SIG-M5 (cell line): ENCODE results near the gene RUSC1.
"Not testable (repeated sequence)": the region's sequence is repeated elsewhere in the genome, so short reads cannot be mapped to it uniquely, and the experiment has no call there.

Source experiments
- DNase-seq: peaks from one replicate; lab custom pipeline; 2025; lab: John Stamatoyannopoulos, UW

RUSC1 gene

GRCh38 chr1:155322953-155323728 is 2.4 kb downstream of the RUSC1 start:
- no peak for DNase-seq

GRCh38 chr1:155323729-155324036 is 3.0 kb downstream of the RUSC1 start:
- peak; percentile 27 for DNase-seq

GRCh38 chr1:155324037-155324716 is 3.5 kb downstream of the RUSC1 start:
- DNase-seq = peak; percentile 93

GRCh38 chr1:155324717-155325602 is 4.3 kb downstream of the RUSC1 start:
- DNase-seq = no peak

GRCh38 chr1:155325603-155325893 is 4.9 kb downstream of the RUSC1 start:
- no peak for DNase-seq

- DNase-seq = no peak
Observed at GRCh38 chr1:155326020-155326526, 5.4 kb downstream of the RUSC1 start.

- no peak for DNase-seq
Observed at GRCh38 chr1:155326631-155327037, 5.9 kb downstream of the RUSC1 start.

GRCh38 chr1:155327981-155328380 is 7.3 kb downstream of the RUSC1 start:
- DNase-seq = no peak

GRCh38 chr1:155328856-155329255 is 8.2 kb downstream of the RUSC1 start:
- not testable (repeated sequence) for DNase-seq

GRCh38 chr1:155329980-155330598 is 9.4 kb downstream of the RUSC1 start:
- DNase-seq = no peak

GRCh38 chr1:155334962-155335361 is 14.3 kb downstream of the RUSC1 start:
- no peak for DNase-seq

- DNase-seq = no peak
Observed at GRCh38 chr1:155339515-155340097, 18.9 kb downstream of the RUSC1 start.

GRCh38 chr1:155342842-155343241 is 22.1 kb downstream of the RUSC1 start:
- DNase-seq = no peak

- no peak for DNase-seq
Observed at GRCh38 chr1:155352631-155353030, 31.9 kb downstream of the RUSC1 start.

GRCh38 chr1:155360051-155360450 is 39.4 kb downstream of the RUSC1 start:
- no peak for DNase-seq

GRCh38 chr1:155379180-155379579 is 58.5 kb downstream of the RUSC1 start:
- no peak for DNase-seq

- DNase-seq = no peak
Observed at GRCh38 chr1:155379631-155380090, 59.0 kb downstream of the RUSC1 start.
